HCT116 (cell line): ENCODE measurements around the gene DPY19L3. TPM values are rescaled to one million over a fixed set of nuclear protein-coding genes. Genes with fewer than 3 reads are reported as not detected.

Experiments
- ATAC-seq: fragments of 200-7000 bp; cut with Tn5 transposase; 2 replicates; pipeline ENCODE4 v1.9.1; 2020; ENCODE audit warnings: mild to moderate bottlenecking, moderate library complexity
- BruUV-seq: library from RNA; stranded (reverse); fragments of 400-500 nt; replicated peaks from 2 replicates; lab custom pipeline; 2021; lab: Mats Ljungman, UMichigan
- CTCF ChIA-PET: fragments of 300-600 bp; sonication (Branson Sonifier 250); formaldehyde crosslinking; loops from one replicate; lab custom pipeline; 2021; ENCODE audit warnings: antibody characterized with exemption; lab: Charles Lee
- POLR2A ChIA-PET: fragments of 300-600, 350-600 bp; sonication (Branson Sonifier 250); formaldehyde crosslinking; loops from one replicate; lab custom pipeline; 2021; ENCODE audit warnings: antibody characterized with exemption; lab: Charles Lee
- RAD21 ChIA-PET, 2 experiments: fragments of 300-600 bp; sonication (Branson Sonifier 250); formaldehyde crosslinking; loops; one replicate each; lab custom pipeline; 2023; ENCODE audit warnings: low total read pairs in 2 of 2; ENCODE audit not compliant: uncharacterized antibody in 2 of 2, unreplicated experiment in 2 of 2, low non-redundant PET in 1 of 2; lab: Charles Lee
- DNase-seq: peaks from one replicate; pipeline ENCODE4 v3.0.0-alpha.2; 2010; ENCODE audit warnings: low read depth, low spot score
- H2AFZ ChIP-seq: fragments of 200-600 bp; shearing (Covaris generic), sonication (generic); 2 replicates; pipeline ENCODE4 v1.6.1; 2017; ENCODE audit warnings: low read depth, mixed run types, mixed read lengths, antibody characterized with exemption, low read length; ENCODE audit not compliant: poor library complexity, severe bottlenecking
- H3K27ac ChIP-seq: 2 replicates; pipeline ENCODE4 v1.5.1; 2012; ENCODE audit warnings: low read depth, low read length
- H3K27me3 ChIP-seq: fragments of 200-600 bp; sonication (generic); 2 replicates; pipeline ENCODE4 v1.6.1; 2016; ENCODE audit warnings: mixed run types, low read length, mixed read lengths; ENCODE audit not compliant: insufficient read depth
- H3K36me3 ChIP-seq, 2 experiments: fragments of 200-500 bp in 1 of 2; fragments of 200-600 bp in 1 of 2; sonication (Bioruptor generic) in 1 of 2; sonication (generic) in 1 of 2; 2 replicates each; pipeline versions ENCODE4 v1.5.1 to v1.6.1; 2014 to 2016; ENCODE audit warnings: low read length in 2 of 2, inconsistent platforms in 1 of 2, mixed read lengths in 1 of 2, mixed run types in 1 of 2; ENCODE audit not compliant: insufficient read depth in 2 of 2, control insufficient read depth in 1 of 2
- H3K4me1 ChIP-seq, 2 experiments: fragments of 200-600 bp in 1 of 2; sonication (generic) in 1 of 2; 2 replicates each; pipeline versions ENCODE4 v1.5.1 to v1.6.1; 2012 to 2017; ENCODE audit warnings: low read length in 2 of 2, inconsistent platforms in 1 of 2, mild to moderate bottlenecking in 1 of 2, mixed read lengths in 1 of 2, mixed run types in 1 of 2, moderate library complexity in 1 of 2; ENCODE audit not compliant: insufficient read depth in 2 of 2, control insufficient read depth in 1 of 2
- H3K4me2 ChIP-seq: fragments of 200-600 bp; sonication (generic); 2 replicates; pipeline ENCODE4 v1.6.1; 2017; ENCODE audit warnings: mixed run types, low read length, mixed read lengths
- H3K4me3 ChIP-seq, 2 experiments: fragments of 200-600 bp in 1 of 2; sonication (generic) in 1 of 2; replicated peaks in 1 of 2; 2 replicates each; pipeline ENCODE4 v1.5.1; 2011 to 2016; ENCODE audit warnings: low read length in 2 of 2, control low read depth in 1 of 2, low read depth in 1 of 2, mild to moderate bottlenecking in 1 of 2, mixed read lengths in 1 of 2, mixed run types in 1 of 2
- H3K79me2 ChIP-seq: fragments of 200-600 bp; sonication (generic); 2 replicates; pipeline ENCODE4 v1.6.1; 2017; ENCODE audit warnings: mild to moderate bottlenecking, mixed run types, low read length, moderate library complexity, mixed read lengths; ENCODE audit not compliant: insufficient read depth
- H3K9ac ChIP-seq: fragments of 200-600 bp; sonication (generic); 2 replicates; pipeline ENCODE4 v1.6.1; 2016; ENCODE audit warnings: low read length, mixed read lengths
- H3K9me2 ChIP-seq: fragments of 200-600 bp; sonication (generic), shearing (Covaris generic); 2 replicates; pipeline ENCODE4 v1.6.1; 2017; ENCODE audit warnings: mixed run types, mild to moderate bottlenecking, moderate library complexity; ENCODE audit not compliant: insufficient read depth
- H3K9me3 ChIP-seq, 2 experiments: fragments of 200-500 bp in 1 of 2; fragments of 200-600 bp in 1 of 2; sonication (Bioruptor generic) in 1 of 2; sonication (generic) in 1 of 2; 2 replicates each; pipeline ENCODE4 v1.6.1; 2014 to 2017; ENCODE audit warnings: low read length in 2 of 2, mixed read lengths in 2 of 2, inconsistent platforms in 1 of 2, low read depth in 1 of 2, mild to moderate bottlenecking in 1 of 2, mixed run types in 1 of 2, moderate library complexity in 1 of 2; ENCODE audit not compliant: control insufficient read depth in 1 of 2, insufficient read depth in 1 of 2
- H4K20me1 ChIP-seq: fragments of 200-600 bp; sonication (generic), shearing (Covaris generic); 2 replicates; pipeline ENCODE4 v1.6.1; 2017; ENCODE audit warnings: mixed run types, mild to moderate bottlenecking, moderate library complexity; ENCODE audit not compliant: insufficient read depth
- CBX3 ChIP-seq: IDR thresholded peaks from 2 replicates; pipeline ENCODE4 v1.6.1; 2012; ENCODE audit warnings: low read depth
- EGR1 ChIP-seq: IDR thresholded peaks from 2 replicates; pipeline ENCODE4 v1.6.1; 2012; ENCODE audit warnings: low read depth
- ELF1 ChIP-seq: IDR thresholded peaks from 2 replicates; pipeline ENCODE4 v1.6.1; 2012; ENCODE audit warnings: low read depth, borderline replicate concordance
- EZH2 ChIP-seq: fragments of 200-600 bp; sonication (generic); IDR thresholded peaks from 2 replicates; pipeline ENCODE4 v1.6.1; 2017; ENCODE audit warnings: antibody characterized with exemption, mixed run types
- FOSL1 ChIP-seq: IDR thresholded peaks from 2 replicates; pipeline ENCODE4 v1.6.1; 2012; ENCODE audit warnings: low read depth
- JUND ChIP-seq: IDR thresholded peaks from 2 replicates; pipeline ENCODE4 v1.6.1; 2012
- RAD21 ChIP-seq: IDR thresholded peaks from 2 replicates; pipeline ENCODE4 v1.6.1; 2012; ENCODE audit warnings: low read depth, mild to moderate bottlenecking
- SP1 ChIP-seq: IDR thresholded peaks from 2 replicates; pipeline ENCODE4 v1.6.1; 2012; ENCODE audit warnings: low read depth
- SRF ChIP-seq: IDR thresholded peaks from 2 replicates; pipeline ENCODE4 v1.6.1; 2012; ENCODE audit warnings: low read depth
- YY1 ChIP-seq: IDR thresholded peaks from 2 replicates; pipeline ENCODE4 v1.6.1; 2011; ENCODE audit warnings: low read length, low read depth, moderate library complexity, mild to moderate bottlenecking; ENCODE audit not compliant: insufficient replicate concordance; ENCODE audit errors: extremely low read depth
- ZFX ChIP-seq: fragments of 450-650 bp; IDR thresholded peaks from 2 replicates; pipeline ENCODE4 v1.6.1; 2017
- intact Hi-C: fragments of 100-400 bp; cut with micrococcal nuclease; formaldehyde crosslinking; loops from 2 replicates; pipeline ENCODE4 v1.10.0; 2022
- total RNA-seq: library from RNA; stranded (reverse); gene quantifications from one replicate; pipeline ENCODE4 v1.2.1, GENCODE V29; 2021; ENCODE audit not compliant: unreplicated experiment
- TF ChIP-seq, protein P1 (sequence below): IDR thresholded peaks from 2 replicates; pipeline ENCODE4 v1.6.1; 2011; ENCODE audit warnings: mild to moderate bottlenecking, low read length, moderate library complexity; ENCODE audit not compliant: insufficient replicate concordance; ENCODE audit errors: extremely low read depth
- TF ChIP-seq, protein P2 (sequence below): IDR thresholded peaks from 2 replicates; pipeline ENCODE4 v1.6.1; 2012

DPY19L3 gene
- total RNA-seq, 1 experiment from 2014 or later: 14.5 TPM

DNA sequence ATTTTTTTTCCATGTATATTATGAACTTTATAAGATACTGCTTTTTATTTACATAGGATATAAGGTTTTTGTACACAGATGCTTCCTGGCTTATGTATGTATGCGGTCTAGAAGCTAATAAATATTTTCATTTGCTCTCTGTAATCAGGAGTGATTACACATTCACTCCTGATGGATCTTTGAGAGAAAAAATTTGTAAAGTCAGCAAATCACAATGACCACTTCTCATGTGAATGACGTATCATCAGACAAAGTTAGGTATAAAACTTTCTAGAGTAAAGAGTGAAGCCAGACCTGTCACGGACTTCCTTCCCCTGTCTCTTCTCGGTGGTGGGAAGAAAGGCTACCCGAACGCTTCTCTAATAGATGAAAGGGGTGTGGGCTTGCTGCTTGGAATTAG is 31.1 kb downstream of the DPY19L3 start:
- Histone ChIP-seq H2AFZ (no peak overlapping the region), H3K36me3 (peaks cover 0 to 4% of the 10 kb centered on the region in 2 experiments; a peak in 1 of 4 replicates), H3K27me3 (no peaks in the 10 kb centered on the region), H3K4me2 (no peak overlapping the region), H3K4me1 (no peaks in the 10 kb centered on the region), H3K9me3 (no peaks in the 10 kb centered on the region), H3K4me3 (no peak overlapping the region), H3K9me2 (no peaks in the 10 kb centered on the region), H3K79me2 (no peaks in the 10 kb centered on the region), H3K27ac (no peak overlapping the region), H3K9ac (no peak overlapping the region), H4K20me1 (no peaks in the 10 kb centered on the region)
- no TSS peak for BruUV-seq
- no peak for TF ChIP-seq EZH2
- TF ChIP-seq, protein P1, sequence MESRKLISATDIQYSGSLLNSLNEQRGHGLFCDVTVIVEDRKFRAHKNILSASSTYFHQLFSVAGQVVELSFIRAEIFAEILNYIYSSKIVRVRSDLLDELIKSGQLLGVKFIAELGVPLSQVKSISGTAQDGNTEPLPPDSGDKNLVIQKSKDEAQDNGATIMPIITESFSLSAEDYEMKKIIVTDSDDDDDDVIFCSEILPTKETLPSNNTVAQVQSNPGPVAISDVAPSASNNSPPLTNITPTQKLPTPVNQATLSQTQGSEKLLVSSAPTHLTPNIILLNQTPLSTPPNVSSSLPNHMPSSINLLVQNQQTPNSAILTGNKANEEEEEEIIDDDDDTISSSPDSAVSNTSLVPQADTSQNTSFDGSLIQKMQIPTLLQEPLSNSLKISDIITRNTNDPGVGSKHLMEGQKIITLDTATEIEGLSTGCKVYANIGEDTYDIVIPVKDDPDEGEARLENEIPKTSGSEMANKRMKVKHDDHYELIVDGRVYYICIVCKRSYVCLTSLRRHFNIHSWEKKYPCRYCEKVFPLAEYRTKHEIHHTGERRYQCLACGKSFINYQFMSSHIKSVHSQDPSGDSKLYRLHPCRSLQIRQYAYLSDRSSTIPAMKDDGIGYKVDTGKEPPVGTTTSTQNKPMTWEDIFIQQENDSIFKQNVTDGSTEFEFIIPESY: no peak
- ChIA-PET RAD21 (no interaction called here), CTCF (no interaction called here), POLR2A (no interaction called here)
- no peak for ATAC-seq
- no peak for DNase-seq
- intact Hi-C loops: no loop called here

DNA sequence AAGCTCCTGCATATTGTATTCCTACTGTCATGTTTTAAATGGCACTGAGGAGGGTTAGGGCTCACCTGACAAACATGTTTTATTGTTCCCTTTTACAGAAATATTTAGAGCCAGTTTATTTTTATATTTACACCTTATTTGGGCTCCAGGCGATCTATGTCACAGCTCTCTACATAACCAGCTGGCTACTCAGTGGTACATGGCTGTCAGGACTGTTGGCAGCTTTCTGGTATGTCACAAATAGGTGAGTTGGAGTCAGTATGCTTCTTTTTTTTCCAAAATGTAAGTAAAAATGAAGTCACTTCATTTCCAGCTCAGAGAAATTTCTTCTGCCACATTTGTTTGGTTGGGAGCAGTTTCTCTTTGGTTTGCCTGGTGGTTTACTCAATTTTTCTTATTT is 31.5 kb downstream of the DPY19L3 start:
- no peak overlapping the region for H3K4me3 ChIP-seq
- H3K9me3 ChIP-seq: no peaks in the 10 kb centered on the region
- H3K36me3 ChIP-seq: peaks cover 0 to 4% of the 10 kb centered on the region in 2 experiments; a peak in 1 of 4 replicates
- no peak overlapping the region for H3K9ac ChIP-seq
- H4K20me1 ChIP-seq: no peaks in the 10 kb centered on the region
- H3K79me2 ChIP-seq: no peaks in the 10 kb centered on the region
- DNase-seq (no peak), ATAC-seq (no peak)
- ChIA-PET RAD21 (no interaction called here), CTCF (no interaction called here), POLR2A (no interaction called here)
- no peak for TF ChIP-seq ZFX
- no peak for TF ChIP-seq RAD21
- no peak for TF ChIP-seq EZH2
- TF ChIP-seq JUND: no peak
- no peak for TF ChIP-seq YY1
- TF ChIP-seq, protein P2, sequence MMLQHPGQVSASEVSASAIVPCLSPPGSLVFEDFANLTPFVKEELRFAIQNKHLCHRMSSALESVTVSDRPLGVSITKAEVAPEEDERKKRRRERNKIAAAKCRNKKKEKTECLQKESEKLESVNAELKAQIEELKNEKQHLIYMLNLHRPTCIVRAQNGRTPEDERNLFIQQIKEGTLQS: no peak
- TF ChIP-seq SP1: no peak
- TF ChIP-seq EGR1: no peak
- no peak for TF ChIP-seq CBX3
- TF ChIP-seq SRF: no peak
- no peak for TF ChIP-seq FOSL1
- TF ChIP-seq ELF1: no peak
- H3K27me3 ChIP-seq: no peaks in the 10 kb centered on the region
- intact Hi-C loops: no loop called here
- no peaks in the 10 kb centered on the region for H3K9me2 ChIP-seq
- H2AFZ ChIP-seq: no peak overlapping the region
- BruUV-seq: no TSS peak
- H3K27ac ChIP-seq: no peak overlapping the region
- H3K4me2 ChIP-seq: no peak overlapping the region
- H3K4me1 ChIP-seq: no peaks in the 10 kb centered on the region
